ENCODE data around the gene ANKMY1. TPM values are rescaled to one million over a fixed set of nuclear protein-coding genes. Genes with fewer than 3 reads are reported as not detected.

The ANKMY1 gene
- total RNA-seq, 1 donor from 2014 or later = 7.2 TPM

DNA sequence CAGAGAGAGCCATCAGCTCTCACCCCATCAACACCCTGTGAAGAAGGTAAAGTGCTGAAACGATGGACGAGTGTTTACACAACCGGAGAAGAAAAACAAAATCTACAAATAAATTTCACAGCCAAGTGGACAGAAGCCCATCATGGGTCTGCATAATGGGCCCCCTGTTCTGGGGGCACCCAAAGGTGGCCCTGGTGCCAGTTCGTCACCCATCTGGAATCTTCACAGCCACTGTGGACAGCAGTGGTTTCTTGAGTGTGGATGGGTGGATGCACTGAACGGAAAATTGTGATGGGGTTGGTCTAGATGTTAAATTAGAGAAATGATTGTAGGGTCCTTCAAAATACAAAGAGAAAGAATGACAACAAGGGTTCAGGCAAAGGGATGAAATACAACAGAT is 38.8 kb downstream of the ANKMY1 start:
- FAIRE-seq = no peak
- TF ChIP-seq CTCF (IDR thresholded peaks at IDR 0.05; ENCODE audit: insufficient read depth, low read depth, low read length) (no peak), EZH2 (IDR thresholded peaks at IDR 0.05; ENCODE audit: insufficient read depth, low read length) (no peak)
- Mint-ChIP-seq H3K27me3 (ENCODE audit: low read depth, unreplicated experiment) (peaks cover 34% of the 10 kb centered on the region), H3K36me3 (ENCODE audit: low read depth, unreplicated experiment) (peaks cover 29% of the 10 kb centered on the region), H3K9me3 (ENCODE audit: unreplicated experiment) (peaks cover 21% of the 10 kb centered on the region), H3K27ac (ENCODE audit: unreplicated experiment) (no peak overlapping the region), H3K4me3 (ENCODE audit: unreplicated experiment) (no peak overlapping the region), H3K4me1 (ENCODE audit: low read depth, unreplicated experiment) (no peaks in the 10 kb centered on the region)
- Histone ChIP-seq H3K9ac (ENCODE audit: low read length) (no peak overlapping the region), H3K4me1 (ENCODE audit: insufficient read depth, low read length) (peaks cover 7% of the 10 kb centered on the region), H3K27ac (ENCODE audit: low read depth, low read length) (no peak overlapping the region), H3K9me3 (ENCODE audit: insufficient read depth, low read depth, low read length) (peaks cover 9% of the 10 kb centered on the region), H4K20me1 (ENCODE audit: insufficient read depth, low read length) (peaks cover 3% of the 10 kb centered on the region), H3K4me2 (ENCODE audit: low read length) (peak overlapping the region; percentile 76), H2AFZ (ENCODE audit: low read depth, low read length) (no peak overlapping the region), H3K4me3 (ENCODE audit: insufficient read depth, low read depth, low read length) (no peak overlapping the region), H3K36me3 (ENCODE audit: insufficient read depth, low read length) (no peaks in the 10 kb centered on the region), H3K27me3 (ENCODE audit: insufficient read depth, low read length) (peaks cover 11% of the 10 kb centered on the region), H3K79me2 (ENCODE audit: insufficient read depth, low read length) (no peaks in the 10 kb centered on the region)
- no peak for DNase-seq (ENCODE audit: low read depth)

- TF ChIP-seq CTCF (IDR thresholded peaks at IDR 0.05; ENCODE audit: insufficient read depth, low read depth, low read length) (no peak), EZH2 (IDR thresholded peaks at IDR 0.05; ENCODE audit: insufficient read depth, low read length) (no peak)
- H3K79me2 ChIP-seq (ENCODE audit: insufficient read depth, low read length) = no peaks in the 10 kb centered on the region
- FAIRE-seq = no peak
Measured at GRCh38 chr2:240517342-240517741, 40.4 kb downstream of the ANKMY1 start.

DNA sequence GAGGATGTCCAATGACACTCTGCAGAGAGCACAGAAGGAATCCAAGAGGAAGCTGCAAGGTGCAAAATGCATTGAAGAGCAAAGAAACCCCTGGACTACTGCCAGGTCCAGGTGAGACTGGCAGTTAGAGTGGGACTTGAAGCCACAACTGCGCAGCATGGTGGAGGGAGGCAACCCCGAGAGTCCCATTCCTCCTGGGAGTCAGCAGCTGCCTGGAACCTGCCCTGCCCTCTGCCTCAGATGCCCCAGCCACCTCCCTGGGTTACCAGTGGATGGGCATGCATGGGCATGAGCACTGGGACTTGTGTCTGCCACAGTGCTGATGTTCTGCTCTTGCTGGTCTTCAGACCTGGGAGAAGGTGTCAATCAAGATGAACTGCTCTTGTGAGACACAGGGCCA is 43.2 kb downstream of the ANKMY1 start:
- H3K9me3 ChIP-seq (ENCODE audit: insufficient read depth, low read depth, low read length) = no peaks in the 10 kb centered on the region
- DNase-seq (ENCODE audit: low read depth) (no peak), FAIRE-seq (no peak)
- H3K4me2 ChIP-seq (ENCODE audit: low read length) = no peak overlapping the region
- H3K79me2 ChIP-seq (ENCODE audit: insufficient read depth, low read length) = no peaks in the 10 kb centered on the region
- H2AFZ ChIP-seq (ENCODE audit: low read depth, low read length) = no peak overlapping the region
- Mint-ChIP-seq H3K27me3 (ENCODE audit: low read depth, unreplicated experiment) (peaks cover 38% of the 10 kb centered on the region), H3K9me3 (ENCODE audit: unreplicated experiment) (no peaks in the 10 kb centered on the region), H3K4me3 (ENCODE audit: unreplicated experiment) (no peak overlapping the region), H3K36me3 (ENCODE audit: low read depth, unreplicated experiment) (peaks cover 19% of the 10 kb centered on the region), H3K4me1 (ENCODE audit: low read depth, unreplicated experiment) (no peaks in the 10 kb centered on the region), H3K27ac (ENCODE audit: unreplicated experiment) (no peak overlapping the region)
- H4K20me1 ChIP-seq (ENCODE audit: insufficient read depth, low read length) = no peaks in the 10 kb centered on the region
- no peaks in the 10 kb centered on the region for H3K4me1 ChIP-seq (ENCODE audit: insufficient read depth, low read length)
- no peak overlapping the region for H3K27ac ChIP-seq (ENCODE audit: low read depth, low read length)
- H3K27me3 ChIP-seq (ENCODE audit: insufficient read depth, low read length) = peaks cover 3% of the 10 kb centered on the region
- TF ChIP-seq CTCF (IDR thresholded peaks at IDR 0.05; ENCODE audit: insufficient read depth, low read depth, low read length) = no peak
- TF ChIP-seq EZH2 (IDR thresholded peaks at IDR 0.05; ENCODE audit: insufficient read depth, low read length) = no peak
- H3K36me3 ChIP-seq (ENCODE audit: insufficient read depth, low read length) = no peaks in the 10 kb centered on the region
- no peak overlapping the region for H3K4me3 ChIP-seq (ENCODE audit: insufficient read depth, low read depth, low read length)
- H3K9ac ChIP-seq (ENCODE audit: low read length) = no peak overlapping the region

More at GRCh38 chr2:240517342-240517741, 40.4 kb downstream of the ANKMY1 start:
- H3K27me3 Mint-ChIP-seq (ENCODE audit: low read depth, unreplicated experiment) = peaks cover 37% of the 10 kb centered on the region
- H3K36me3 Mint-ChIP-seq (ENCODE audit: low read depth, unreplicated experiment) = peaks cover 21% of the 10 kb centered on the region
- H3K27ac Mint-ChIP-seq (ENCODE audit: unreplicated experiment) = no peak overlapping the region
- peaks cover 11% of the 10 kb centered on the region for H3K27me3 ChIP-seq (ENCODE audit: insufficient read depth, low read length)
- H4K20me1 ChIP-seq (ENCODE audit: insufficient read depth, low read length) = peaks cover 3% of the 10 kb centered on the region
- no peak overlapping the region for H3K4me2 ChIP-seq (ENCODE audit: low read length)
- peaks cover 7% of the 10 kb centered on the region for H3K4me1 ChIP-seq (ENCODE audit: insufficient read depth, low read length)
- H3K4me1 Mint-ChIP-seq (ENCODE audit: low read depth, unreplicated experiment) = no peaks in the 10 kb centered on the region
- no peak overlapping the region for H3K4me3 ChIP-seq (ENCODE audit: insufficient read depth, low read depth, low read length)
- H3K9me3 ChIP-seq (ENCODE audit: insufficient read depth, low read depth, low read length) = peaks cover under 1% of the 10 kb centered on the region
- no peak overlapping the region for H3K27ac ChIP-seq (ENCODE audit: low read depth, low read length)
- H2AFZ ChIP-seq (ENCODE audit: low read depth, low read length) = no peak overlapping the region
- no peak for DNase-seq (ENCODE audit: low read depth)
- H3K4me3 Mint-ChIP-seq (ENCODE audit: unreplicated experiment) = no peak overlapping the region
- peaks cover 9% of the 10 kb centered on the region for H3K9me3 Mint-ChIP-seq (ENCODE audit: unreplicated experiment)
- no peaks in the 10 kb centered on the region for H3K36me3 ChIP-seq (ENCODE audit: insufficient read depth, low read length)
- H3K9ac ChIP-seq (ENCODE audit: low read length) = no peak overlapping the region

All from astrocyte (in vitro differentiated cells and primary cell).